EL (cell line): Measurements from ENCODE around the gene FKRP.
"Not testable (repeated sequence)": the region's sequence is repeated elsewhere in the genome, so short reads cannot be mapped to it uniquely, and the experiment has no call there.

ENCODE experiments used
- DNase-seq: peaks from one replicate; pipeline ENCODE4 v3.0.0-alpha.2; 2016

Gene FKRP

DNA sequence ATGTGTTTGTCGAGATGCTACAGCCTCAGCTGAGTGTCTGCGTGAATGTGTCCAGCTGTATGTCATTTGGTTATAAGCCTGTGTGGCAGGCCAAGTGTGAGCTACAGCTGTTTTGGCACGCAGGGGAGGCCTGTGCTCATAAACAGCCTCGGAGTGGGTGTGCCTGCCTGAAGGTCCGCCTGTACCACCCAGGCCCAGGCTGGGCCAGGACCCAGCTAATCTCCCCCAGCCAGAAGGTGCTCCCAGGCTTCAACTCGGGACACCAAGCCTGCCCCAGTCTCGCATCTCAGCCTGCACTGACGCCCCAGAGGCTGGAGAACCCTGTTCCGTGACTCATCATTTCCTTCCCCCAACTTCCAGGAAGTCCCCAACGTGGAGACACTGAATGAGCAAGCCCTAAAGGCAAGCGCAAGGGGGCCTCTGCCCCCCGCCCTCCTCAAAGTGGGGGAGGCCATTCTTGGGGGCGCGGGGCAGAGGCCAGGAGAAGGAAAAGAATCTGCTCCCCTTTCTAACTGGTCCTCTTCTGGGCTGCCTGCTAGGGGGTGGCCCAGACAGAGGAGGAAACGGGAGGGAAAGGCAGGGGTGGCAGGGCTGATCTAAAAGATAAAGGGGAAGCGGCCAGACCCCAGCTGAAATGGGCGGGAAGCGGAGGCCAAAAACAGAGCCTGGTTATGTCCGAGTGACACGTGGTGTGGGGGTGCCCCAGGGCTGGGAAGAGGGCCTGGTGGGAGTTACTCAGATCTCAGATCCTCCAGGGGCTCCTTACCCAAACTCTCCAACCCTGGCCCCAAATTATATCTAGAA is 40.6 kb downstream of the FKRP start:
- DNase-seq: peak; percentile 93

DNA sequence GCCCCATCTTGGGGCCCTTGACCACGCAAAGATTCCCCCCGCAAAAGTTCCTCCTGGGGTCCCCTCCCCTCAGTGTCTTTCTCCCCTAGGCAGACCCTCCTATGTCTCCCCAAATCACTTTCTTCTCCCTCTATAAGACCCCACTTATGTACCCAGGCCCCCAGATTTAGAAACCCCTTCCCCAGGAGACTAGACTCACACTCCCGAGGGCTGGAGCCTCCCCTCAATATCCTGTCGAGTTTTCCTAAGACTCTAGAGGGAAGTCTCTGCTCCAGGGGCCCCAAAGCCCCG is 41.1 kb downstream of the FKRP start:
- no peak for DNase-seq

DNA sequence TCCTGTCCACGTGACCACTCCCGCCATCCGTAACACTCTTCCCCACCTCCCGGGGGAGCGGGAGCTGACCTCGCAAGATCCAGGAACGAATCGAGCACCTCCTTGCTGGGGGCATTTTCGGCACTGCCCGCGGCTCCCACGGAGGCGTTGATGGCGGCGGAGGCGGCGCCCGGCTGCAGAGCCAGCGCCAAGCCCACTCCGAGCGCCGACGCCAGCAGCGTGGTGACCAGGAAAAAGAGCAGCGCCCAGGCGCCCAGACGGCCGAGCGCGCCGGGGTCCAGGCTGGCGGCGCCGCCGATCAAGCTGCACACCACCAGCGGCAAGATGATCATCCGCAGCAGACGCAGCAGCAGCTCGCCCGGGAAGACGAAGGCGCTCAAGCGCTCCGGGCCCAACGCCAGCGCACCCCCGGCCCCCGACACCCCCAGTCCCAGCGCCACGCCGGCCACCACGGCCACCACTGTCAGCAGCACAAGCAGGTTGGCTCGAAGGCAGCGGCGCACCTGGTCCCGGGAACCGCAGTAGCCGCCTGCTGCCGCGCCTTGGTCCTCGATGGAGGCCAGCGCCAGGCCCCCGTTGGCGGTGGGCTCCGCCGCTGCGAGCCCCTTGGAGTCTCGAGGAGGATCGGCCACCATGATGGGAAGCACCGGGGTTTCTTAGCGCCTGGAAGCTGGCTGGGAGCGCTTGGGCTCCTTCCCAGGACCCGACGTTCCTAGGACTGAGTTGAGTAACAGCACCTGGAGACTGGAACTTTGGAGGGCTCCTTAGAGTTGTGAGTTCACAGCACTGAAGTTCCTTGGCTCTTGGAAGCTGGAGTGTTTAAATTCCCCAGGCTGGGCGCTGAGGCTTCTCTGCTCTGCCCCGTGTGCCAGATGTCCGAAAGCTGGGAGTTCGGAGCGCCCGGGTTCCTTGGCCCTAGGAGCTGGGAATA is 41.7 kb downstream of the FKRP start:
- DNase-seq: peak; percentile 78

DNA sequence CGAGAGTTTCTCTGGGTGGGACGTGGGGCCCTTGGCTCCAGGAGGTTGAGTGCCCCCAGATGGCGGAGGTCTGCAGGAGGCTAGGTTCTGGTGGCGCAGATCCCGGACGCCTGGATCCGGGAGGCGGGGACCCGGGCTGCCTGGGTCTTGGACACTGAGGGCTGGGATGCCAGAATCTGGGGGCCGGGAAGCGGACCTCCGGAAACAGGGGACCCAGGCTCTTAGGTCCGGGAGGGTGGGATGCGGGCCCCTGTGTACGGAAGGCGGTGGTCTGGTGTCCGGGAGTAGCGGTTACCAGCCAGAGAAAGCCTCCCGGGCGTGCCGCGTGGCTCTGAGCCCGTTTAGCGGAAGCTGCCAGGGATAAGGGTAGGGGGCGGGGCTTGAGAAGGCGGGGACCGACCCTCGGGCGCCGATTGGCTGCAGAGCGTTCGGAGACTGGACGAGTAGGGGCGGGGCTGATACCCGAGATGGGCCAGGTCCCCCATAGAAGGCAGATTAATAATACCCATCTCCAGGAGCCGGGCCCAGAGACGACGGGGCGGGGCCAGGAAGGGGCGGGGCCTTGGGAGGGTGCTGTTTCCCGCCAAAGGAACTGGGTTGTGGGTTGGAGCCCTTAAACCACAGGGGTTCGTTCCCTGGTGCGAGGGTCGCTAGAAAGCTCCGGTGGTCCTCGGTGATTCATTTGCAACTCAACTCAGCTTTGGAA is 42.6 kb downstream of the FKRP start, which contains the start of gene SLC1A5:
Gene SLC1A5, minus strand, starts transcription at position 333 of the 706 bp plus-strand sequence. CDS start 629 bp downstream, outside the sequence.
- DNase-seq: peak; percentile 99

GRCh38 chr19:46788968-46789338 is 43.1 kb downstream of the FKRP start:
- no peak for DNase-seq

- no peak for DNase-seq
Observed at GRCh38 chr19:46789371-46789770, 43.5 kb downstream of the FKRP start.

DNA sequence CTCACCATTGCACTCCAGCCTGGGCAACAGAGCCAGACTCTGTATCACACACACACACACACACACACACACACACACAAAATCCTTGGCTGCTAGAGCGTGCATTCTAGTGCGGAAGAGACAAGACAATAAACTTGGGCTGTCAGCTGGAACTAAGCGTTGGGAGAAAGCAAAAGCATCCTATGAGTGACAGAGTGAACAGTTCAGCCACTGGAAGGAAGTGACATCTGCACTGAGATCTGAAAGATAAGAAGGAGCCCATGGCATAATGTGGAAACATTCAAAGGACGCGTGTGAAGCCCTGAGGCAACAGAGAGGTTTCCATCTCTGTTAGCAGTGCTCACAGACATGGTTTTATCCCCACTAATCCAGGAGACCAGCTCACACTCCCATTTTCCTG is 46.1 kb downstream of the FKRP start:
- DNase-seq: peak; percentile 69

DNA sequence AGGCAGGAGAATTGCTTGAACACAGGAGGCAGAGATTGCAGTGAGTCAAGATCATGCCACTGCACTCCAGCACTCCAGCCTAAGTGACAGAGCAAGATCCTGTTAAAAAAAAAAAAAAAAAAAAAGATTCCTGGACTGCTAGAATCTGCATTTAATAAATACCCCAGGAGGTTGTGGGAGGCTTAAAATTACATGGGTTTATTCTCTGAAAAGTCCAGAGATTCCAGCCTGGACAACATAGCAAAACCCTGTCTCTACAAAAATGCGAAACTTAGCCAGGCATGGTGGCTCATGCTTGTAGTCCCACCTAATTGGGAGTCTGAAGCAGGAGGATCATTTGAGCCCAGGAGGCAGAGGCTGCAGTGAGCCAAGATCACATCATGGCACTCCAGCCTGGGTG is 52.0 kb downstream of the FKRP start:
- no peak for DNase-seq

DNA sequence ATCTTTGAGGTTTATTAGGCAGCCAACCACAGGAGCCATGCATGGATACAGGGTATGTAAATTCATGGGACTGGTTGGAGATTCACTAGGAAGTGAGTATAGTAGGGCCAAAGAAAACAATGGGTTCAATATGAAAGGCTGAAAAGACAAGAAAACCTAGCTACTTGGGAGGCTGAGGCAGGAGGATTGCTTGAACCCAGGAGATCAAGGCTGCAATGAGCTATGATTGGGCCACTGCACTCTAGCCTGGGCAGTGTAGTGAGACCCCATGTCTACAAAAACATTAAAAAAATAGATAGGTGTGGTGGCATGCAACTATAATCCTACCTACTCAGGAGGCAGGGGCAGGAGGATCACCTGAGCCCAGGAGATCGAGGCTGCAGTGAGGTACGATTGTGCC is 52.9 kb downstream of the FKRP start:
- DNase-seq: no peak

DNA sequence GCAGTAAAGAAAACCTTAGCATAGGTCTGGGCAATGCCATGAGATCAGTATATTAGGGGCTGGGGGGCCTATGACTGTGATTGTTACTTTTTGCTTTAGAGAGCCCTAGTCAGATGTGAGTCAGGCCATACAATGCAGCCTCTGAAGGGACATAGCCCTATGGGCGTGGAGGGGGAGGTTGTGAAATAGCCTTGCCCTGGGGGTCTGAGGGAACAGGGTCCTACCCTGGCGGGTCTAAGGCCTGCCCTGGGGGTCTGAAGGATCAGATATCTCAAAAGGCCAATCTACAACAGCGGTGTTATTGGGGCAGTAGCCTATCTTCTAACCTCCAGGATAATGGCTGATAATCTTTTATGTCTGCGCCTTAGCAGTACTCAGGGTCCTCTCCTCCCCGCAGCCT is 56.3 kb downstream of the FKRP start:
- no peak for DNase-seq

GRCh38 chr19:46803555-46803954 is 57.7 kb downstream of the FKRP start:
- no peak for DNase-seq

- DNase-seq: not testable (repeated sequence)
Observed at GRCh38 chr19:46804432-46804831, 58.6 kb downstream of the FKRP start.

GRCh38 chr19:46806656-46807055 is 60.8 kb downstream of the FKRP start:
- no peak for DNase-seq
